Keratinocyte (primary cell): ENCODE data around the gene NLGN1.

Experiments
- CTCF ChIP-seq, 3 experiments: IDR thresholded peaks in 1 of 3; conservative IDR thresholded peaks in 1 of 3; optimal IDR thresholded peaks in 1 of 3; 2 replicates in 2 of 3; 3 replicates in 1 of 3; pipeline versions ENCODE3 to v1.5.1; 2011; ENCODE audit warnings: low read length in 3 of 3, mild to moderate bottlenecking in 3 of 3, moderate library complexity in 2 of 3, control low read depth in 1 of 3, inconsistent platforms in 1 of 3; ENCODE audit not compliant: insufficient read depth in 2 of 3; ENCODE audit errors: extremely low read depth in 1 of 3
- EZH2 ChIP-seq: IDR thresholded peaks from one replicate; pipeline ENCODE4 v1.6.1; 2012; ENCODE audit warnings: inconsistent platforms, mild to moderate bottlenecking, low read length, moderate library complexity

- no peak for TF ChIP-seq CTCF (optimal IDR thresholded peaks at IDR 0.05 in 1 of 3, IDR thresholded peaks at IDR 0.05 in 1 of 3, conservative IDR thresholded peaks at IDR 0.05 in 1 of 3; ENCODE audit: extremely low read depth in 1 of 3, insufficient read depth in 2 of 3, low read length in 3 of 3)
- no peak for TF ChIP-seq EZH2
Measured at GRCh38 chr3:174097686-174098085, 700.1 kb downstream of the NLGN1 start.
